Mucosa of descending colon (tissue), 3 donors: Measurements from ENCODE around the gene UBE2L6. TPM values are rescaled to one million over a fixed set of nuclear protein-coding genes. Genes with fewer than 3 reads are reported as not detected.
A peak's percentile ranks its signal among the peaks of the same experiment; 100 is the strongest.

ENCODE experiments used
- ATAC-seq: fragments of 200-7000 bp; cut with Tn5 transposase; one replicate; pipeline ENCODE4 v1.9.1; 2020; ENCODE audit warnings: mild to moderate bottlenecking, moderate library complexity
- DNase-seq, 3 donors: peaks; one replicate each; pipeline ENCODE4 v3.0.0-alpha.2; 2020
- H3K36me3 ChIP-seq: fragments of 200-600 bp; one replicate; pipeline ENCODE4 v1.8.0; 2021; ENCODE audit warnings: low read depth, mild to moderate bottlenecking
- H3K4me1 ChIP-seq: fragments of 200-600 bp; one replicate; pipeline ENCODE4 v1.8.0; 2021; ENCODE audit warnings: low read depth, mild to moderate bottlenecking
- H3K4me3 ChIP-seq: fragments of 200-600 bp; one replicate; pipeline ENCODE4 v1.8.0; 2021; ENCODE audit warnings: mild to moderate bottlenecking
- H3K9me3 ChIP-seq: fragments of 200-600 bp; one replicate; pipeline ENCODE4 v1.8.0; 2021; ENCODE audit warnings: mild to moderate bottlenecking
- CTCF ChIP-seq: fragments of 200-600 bp; IDR thresholded peaks from one replicate; pipeline ENCODE4 v1.8.0; 2022; ENCODE audit warnings: antibody characterized with exemption, mild to moderate bottlenecking
- intact Hi-C, 2 donors: fragments of 100-400 bp; cut with DNase I in 1 of 2; cut with micrococcal nuclease in 1 of 2; formaldehyde crosslinking; loops; one replicate each; pipeline versions ENCODE4 v1.11.0 to v1.11.1; 2022; cut with DNase I, micrococcal nuclease
- total RNA-seq, 3 donors: library from RNA; stranded (reverse); fragmentation: NEBNext Ultra II Directional in 2 of 3; extraction: Animal tissue kit (Norgen Biotek cat#: 25700) in 2 of 3; gene quantifications; one replicate each; pipeline versions ENCODE4 v1.2.1 to v1.2.4, GENCODE V29; 2021 to 2023
- donor health status: DM: no; HTN: no; CAD: no; lungs with moderate emphysema.
- donor health status: DM: no; HTN: no; CAD: no.
- donor health status: DM: no; HTN: yes; CAD: no.

The UBE2L6 gene
- total RNA-seq, 3 donors from 2014 or later: 26.1 to 57.3 (median 53.9) TPM

GRCh38 chr11:57546451-57546850 lies 21.0 kb downstream of the UBE2L6 start:
- H3K4me3 ChIP-seq: no peak overlapping the region
- no peak for TF ChIP-seq CTCF
- no peaks in the 10 kb centered on the region for H3K9me3 ChIP-seq
- H3K4me1 ChIP-seq: no peaks in the 10 kb centered on the region
- DNase-seq: no peak
- ATAC-seq: no peak
- H3K36me3 ChIP-seq: no peaks in the 10 kb centered on the region
- intact Hi-C loops: no loop called here

GRCh38 chr11:57545883-57546282 lies 21.6 kb downstream of the UBE2L6 start:
- DNase-seq (no peak), ATAC-seq (no peak)
- Histone ChIP-seq H3K4me3 (no peak overlapping the region), H3K36me3 (no peaks in the 10 kb centered on the region), H3K4me1 (no peaks in the 10 kb centered on the region), H3K9me3 (no peaks in the 10 kb centered on the region)
- intact Hi-C loops: no loop called here
- no peak for TF ChIP-seq CTCF

GRCh38 chr11:57544566-57544965 lies 22.9 kb downstream of the UBE2L6 start:
- TF ChIP-seq CTCF: no peak
- no peak for ATAC-seq

GRCh38 chr11:57543593-57543992 lies 23.9 kb downstream of the UBE2L6 start:
- intact Hi-C loops: no loop called here
- no peak for TF ChIP-seq CTCF
- peak; percentile 49 for ATAC-seq
- no peak overlapping the region for H3K4me3 ChIP-seq
- DNase-seq: no peak
- no peaks in the 10 kb centered on the region for H3K36me3 ChIP-seq
- no peaks in the 10 kb centered on the region for H3K9me3 ChIP-seq
- H3K4me1 ChIP-seq: no peaks in the 10 kb centered on the region

More at GRCh38 chr11:57544566-57544965, 22.9 kb downstream of the UBE2L6 start:
- no peaks in the 10 kb centered on the region for H3K36me3 ChIP-seq
- intact Hi-C loops: no loop called here
- H3K9me3 ChIP-seq: no peaks in the 10 kb centered on the region
- H3K4me3 ChIP-seq: no peak overlapping the region
- no peaks in the 10 kb centered on the region for H3K4me1 ChIP-seq
- no peak for DNase-seq

- Histone ChIP-seq H3K4me1 (no peaks in the 10 kb centered on the region), H3K4me3 (no peak overlapping the region), H3K36me3 (no peaks in the 10 kb centered on the region), H3K9me3 (no peaks in the 10 kb centered on the region)
- no peak for ATAC-seq
- DNase-seq: no peak
- intact Hi-C loops: no loop called here
- no peak for TF ChIP-seq CTCF
These were observed 24.9 kb downstream of the UBE2L6 start for GRCh38 chr11:57542582-57542981.

- no peak for TF ChIP-seq CTCF
- H3K4me1 ChIP-seq: no peaks in the 10 kb centered on the region
These were observed 26.3 kb downstream of the UBE2L6 start for GRCh38 chr11:57541169-57541568.

More at GRCh38 chr11:57541169-57541568, 26.3 kb downstream of the UBE2L6 start:
- ATAC-seq: no peak
- Histone ChIP-seq H3K4me3 (no peak overlapping the region), H3K9me3 (no peaks in the 10 kb centered on the region), H3K36me3 (no peaks in the 10 kb centered on the region)
- intact Hi-C loops: no loop called here
- DNase-seq: no peak
